Measurements from ENCODE around the gene XYLT2.
A peak's percentile ranks its signal among the peaks of the same experiment; 100 is the strongest.

XYLT2 gene

DNA sequence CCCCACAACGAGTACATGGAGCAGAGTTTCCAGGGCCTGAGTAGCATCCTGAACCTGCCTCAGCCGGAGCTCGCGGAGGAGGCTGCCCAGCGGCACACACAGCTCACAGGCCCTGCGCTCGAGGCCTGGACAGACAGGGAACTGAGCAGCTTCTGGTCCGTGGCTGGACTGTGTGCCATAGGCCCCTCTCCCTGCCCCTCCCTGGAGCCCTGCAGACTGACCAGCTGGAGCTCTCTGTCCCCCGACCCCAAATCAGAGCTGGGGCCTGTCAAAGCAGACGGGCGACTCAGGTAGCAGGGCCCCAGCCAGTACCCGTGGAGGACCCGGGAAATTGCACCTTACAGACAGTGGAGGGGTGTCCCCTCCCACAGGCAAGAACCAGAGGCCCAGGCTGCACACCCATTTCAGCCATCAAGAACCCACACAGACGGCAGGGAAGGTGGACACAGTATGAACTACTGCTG lies 14.1 kb downstream of the XYLT2 start:
- no peak for DNase-seq (ENCODE audit: low read depth)
- no peak overlapping the region for H3K4me3 ChIP-seq (ENCODE audit: low read depth, low read length)
- TF ChIP-seq, protein P1, sequence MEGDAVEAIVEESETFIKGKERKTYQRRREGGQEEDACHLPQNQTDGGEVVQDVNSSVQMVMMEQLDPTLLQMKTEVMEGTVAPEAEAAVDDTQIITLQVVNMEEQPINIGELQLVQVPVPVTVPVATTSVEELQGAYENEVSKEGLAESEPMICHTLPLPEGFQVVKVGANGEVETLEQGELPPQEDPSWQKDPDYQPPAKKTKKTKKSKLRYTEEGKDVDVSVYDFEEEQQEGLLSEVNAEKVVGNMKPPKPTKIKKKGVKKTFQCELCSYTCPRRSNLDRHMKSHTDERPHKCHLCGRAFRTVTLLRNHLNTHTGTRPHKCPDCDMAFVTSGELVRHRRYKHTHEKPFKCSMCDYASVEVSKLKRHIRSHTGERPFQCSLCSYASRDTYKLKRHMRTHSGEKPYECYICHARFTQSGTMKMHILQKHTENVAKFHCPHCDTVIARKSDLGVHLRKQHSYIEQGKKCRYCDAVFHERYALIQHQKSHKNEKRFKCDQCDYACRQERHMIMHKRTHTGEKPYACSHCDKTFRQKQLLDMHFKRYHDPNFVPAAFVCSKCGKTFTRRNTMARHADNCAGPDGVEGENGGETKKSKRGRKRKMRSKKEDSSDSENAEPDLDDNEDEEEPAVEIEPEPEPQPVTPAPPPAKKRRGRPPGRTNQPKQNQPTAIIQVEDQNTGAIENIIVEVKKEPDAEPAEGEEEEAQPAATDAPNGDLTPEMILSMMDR (IDR thresholded peaks at IDR 0.05; ENCODE audit: low read depth, low read length, missing control alignments): no peak

DNA sequence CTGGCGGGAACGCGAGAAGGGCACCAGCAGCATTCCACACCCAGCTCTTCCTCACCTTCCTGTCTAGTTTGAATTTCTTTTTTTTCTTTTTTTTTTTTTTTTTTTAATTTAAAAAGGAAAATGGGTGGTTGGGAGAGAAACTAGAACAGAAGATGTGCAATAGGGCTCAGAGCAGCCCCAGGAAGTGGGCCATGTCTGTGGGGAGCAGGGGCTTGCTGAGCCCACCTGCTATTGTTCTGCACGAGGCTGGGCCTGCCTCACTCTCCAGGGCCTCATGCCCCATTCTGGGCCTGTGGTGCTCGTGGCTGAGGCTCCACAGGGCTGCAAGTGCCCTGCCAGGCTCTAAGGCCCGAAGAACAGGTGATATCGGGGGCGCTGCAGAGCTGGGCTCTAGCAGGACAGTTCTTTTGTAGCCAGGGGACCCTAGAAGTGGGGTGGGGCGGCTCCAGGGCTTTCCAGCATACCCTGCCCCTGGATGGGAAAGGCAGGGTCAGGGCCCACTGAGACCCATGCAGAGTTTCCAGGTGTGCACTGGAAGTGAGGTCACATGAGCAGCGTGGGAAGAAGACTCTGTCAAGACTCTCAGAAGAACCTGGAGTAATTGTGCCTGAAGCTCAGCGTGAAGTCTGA lies 14.7 kb downstream of the XYLT2 start:
- TF ChIP-seq, protein P1 (IDR thresholded peaks at IDR 0.05; ENCODE audit: low read depth, low read length, missing control alignments): no peak
- no peak for DNase-seq (ENCODE audit: low read depth)
- no peak overlapping the region for H3K4me3 ChIP-seq (ENCODE audit: low read depth, low read length)

DNA sequence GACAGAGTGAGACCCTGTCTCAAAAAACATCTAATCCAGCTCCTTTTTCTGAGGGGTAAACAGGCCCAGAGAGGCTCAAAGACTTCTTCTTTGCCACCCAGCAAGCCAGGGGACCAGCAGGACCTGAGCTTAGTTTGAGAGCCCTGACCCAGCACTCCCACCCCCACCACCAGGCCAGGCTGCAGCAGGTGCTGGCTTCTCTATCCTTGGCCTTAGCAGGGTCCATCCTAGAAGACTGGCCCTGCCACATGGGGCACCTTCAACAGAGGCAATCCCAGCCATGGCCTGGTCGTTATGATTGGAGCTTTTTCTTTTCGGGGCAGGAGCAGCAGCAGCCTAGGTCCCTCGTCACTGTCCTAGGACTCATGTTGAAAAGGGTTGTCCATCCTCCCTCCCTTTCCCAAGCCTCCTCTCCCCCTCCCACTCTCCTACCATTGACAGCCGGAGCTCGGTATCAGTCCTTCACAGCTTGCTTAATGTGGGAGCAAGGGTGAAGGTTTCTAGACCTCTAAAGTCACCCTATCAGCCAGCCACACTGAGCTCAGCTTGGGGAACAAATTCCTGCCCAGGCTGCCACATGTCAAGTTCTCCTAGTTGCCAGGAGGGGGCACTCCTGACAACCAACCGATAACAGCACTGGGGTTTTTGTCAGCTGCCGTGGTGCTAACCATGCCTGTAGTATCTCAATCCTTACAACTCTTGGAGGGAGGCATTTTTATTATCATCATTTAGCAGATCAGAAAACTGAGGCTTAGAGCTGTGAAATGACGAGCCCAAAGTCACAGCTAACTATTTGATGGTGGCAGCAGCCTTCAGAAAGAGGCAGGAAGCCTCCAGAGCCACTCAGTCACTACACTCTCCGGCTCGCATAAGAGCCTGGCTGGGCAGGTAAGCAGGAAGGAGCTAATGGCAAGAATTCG lies 15.9 kb downstream of the XYLT2 start:
- TF ChIP-seq, protein P1 (IDR thresholded peaks at IDR 0.05; ENCODE audit: low read depth, low read length, missing control alignments): peak; percentile 84
- DNase-seq (ENCODE audit: low read depth): peak; percentile 40
- no peak overlapping the region for H3K4me3 ChIP-seq (ENCODE audit: low read depth, low read length)

- TF ChIP-seq, protein P1 (IDR thresholded peaks at IDR 0.05; ENCODE audit: low read depth, low read length, missing control alignments): no peak
- no peak overlapping the region for H3K4me3 ChIP-seq (ENCODE audit: low read depth, low read length)
- no peak for DNase-seq (ENCODE audit: low read depth)
These were observed 16.7 kb downstream of the XYLT2 start for GRCh38 chr17:50362661-50363060.

DNA sequence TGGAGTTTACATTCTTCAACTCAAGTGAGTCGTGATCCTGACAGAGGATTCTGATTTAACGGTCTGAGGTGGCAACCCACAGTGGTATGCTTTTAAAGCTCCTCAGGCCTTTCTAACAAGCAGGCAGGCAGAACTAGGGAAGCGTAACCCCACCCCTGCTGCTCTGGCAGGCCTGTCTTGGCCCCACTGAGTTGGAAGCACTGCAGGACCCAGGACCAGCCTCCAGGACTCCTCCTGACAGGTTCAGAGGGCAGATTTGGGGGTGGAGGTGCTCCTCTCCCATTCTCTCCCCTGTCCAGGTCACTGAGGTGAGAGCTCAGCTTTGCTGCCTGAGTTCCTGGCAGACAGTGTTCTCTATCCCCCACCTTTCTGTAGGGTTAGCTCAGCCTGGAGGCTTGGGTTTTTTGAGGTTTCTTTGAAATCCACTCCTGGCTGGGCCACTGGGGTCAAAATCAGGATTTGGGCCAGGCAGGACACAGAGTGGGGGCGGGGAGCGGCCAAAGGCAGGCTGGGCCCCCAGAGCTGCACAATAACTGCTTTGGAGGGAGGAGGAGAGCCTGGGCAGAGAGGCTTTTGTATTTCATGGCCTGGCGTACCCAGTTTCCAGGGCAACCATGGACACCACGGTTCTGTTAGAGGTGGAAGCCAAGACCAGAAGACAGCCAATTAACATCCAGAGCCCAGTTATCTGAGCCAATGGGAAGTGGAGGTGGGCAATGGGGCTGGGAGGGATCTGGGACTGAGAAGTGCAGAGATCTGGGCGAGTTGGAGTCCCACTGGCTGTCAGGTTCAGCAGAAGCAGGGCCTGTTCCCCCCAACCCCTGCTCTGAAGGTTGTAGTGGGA lies 17.5 kb downstream of the XYLT2 start:
- TF ChIP-seq, protein P1 (IDR thresholded peaks at IDR 0.05; ENCODE audit: low read depth, low read length, missing control alignments): no peak
- no peak for DNase-seq (ENCODE audit: low read depth)
- H3K4me3 ChIP-seq (ENCODE audit: low read depth, low read length): no peak overlapping the region

DNA sequence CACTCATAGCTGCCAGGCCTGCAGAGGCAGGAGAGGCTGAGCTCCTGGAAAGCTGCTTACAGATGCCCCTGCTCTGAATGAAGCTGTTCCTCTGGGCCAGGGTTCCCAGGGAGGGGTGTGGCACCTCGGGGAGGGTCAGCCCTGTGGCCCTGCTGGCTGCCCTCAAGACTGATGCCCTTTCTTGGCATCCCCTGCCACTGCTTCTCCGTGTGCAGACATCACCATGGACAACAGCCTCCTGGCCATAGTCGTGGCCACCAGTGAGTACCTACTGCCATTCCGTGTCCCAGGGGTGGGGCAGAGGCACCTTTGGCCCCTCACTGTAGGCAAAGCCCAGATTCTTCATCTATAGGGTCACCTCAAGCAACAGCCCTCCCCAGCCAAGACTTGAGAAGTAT lies 18.1 kb downstream of the XYLT2 start:
- DNase-seq (ENCODE audit: low read depth): no peak
- H3K4me3 ChIP-seq (ENCODE audit: low read depth, low read length): no peak overlapping the region
- TF ChIP-seq, protein P1 (IDR thresholded peaks at IDR 0.05; ENCODE audit: low read depth, low read length, missing control alignments): no peak
